Embryonic facial prominence (tissue), 1 donor: ENCODE data around the gene AGAP3.

Source experiments
- DNase-seq: peaks from one replicate; pipeline ENCODE4 v3.0.0-alpha.2; 2016; ENCODE audit errors: extremely low spot score

AGAP3 gene

GRCh38 chr7:151187409-151188251 lies 101.4 kb downstream of the AGAP3 start:
- DNase-seq: no peak

- no peak for DNase-seq
Observed at GRCh38 chr7:151188252-151188542, 101.9 kb downstream of the AGAP3 start.

GRCh38 chr7:151189038-151189437 lies 102.8 kb downstream of the AGAP3 start:
- DNase-seq: no peak

DNA sequence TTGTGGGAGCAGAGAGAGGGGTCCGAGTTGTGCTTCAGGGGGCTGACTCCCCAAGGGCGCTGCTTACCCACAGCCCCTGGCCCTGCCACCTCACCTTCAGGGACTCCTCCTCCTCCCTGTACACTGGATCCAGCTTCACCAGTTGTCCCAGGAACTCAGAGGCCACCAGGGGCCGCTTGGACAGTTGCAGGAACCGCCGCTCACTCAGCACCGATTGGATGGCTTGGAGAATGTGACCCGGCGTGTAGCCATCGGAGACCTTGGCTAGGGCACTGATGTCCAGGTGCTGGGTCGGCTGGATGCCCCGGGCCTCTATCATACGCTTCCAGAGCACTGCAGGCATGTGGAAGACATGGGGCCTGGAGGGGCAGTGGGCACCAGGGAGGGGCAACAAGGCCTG lies 105.3 kb downstream of the AGAP3 start:
- DNase-seq: no peak

DNA sequence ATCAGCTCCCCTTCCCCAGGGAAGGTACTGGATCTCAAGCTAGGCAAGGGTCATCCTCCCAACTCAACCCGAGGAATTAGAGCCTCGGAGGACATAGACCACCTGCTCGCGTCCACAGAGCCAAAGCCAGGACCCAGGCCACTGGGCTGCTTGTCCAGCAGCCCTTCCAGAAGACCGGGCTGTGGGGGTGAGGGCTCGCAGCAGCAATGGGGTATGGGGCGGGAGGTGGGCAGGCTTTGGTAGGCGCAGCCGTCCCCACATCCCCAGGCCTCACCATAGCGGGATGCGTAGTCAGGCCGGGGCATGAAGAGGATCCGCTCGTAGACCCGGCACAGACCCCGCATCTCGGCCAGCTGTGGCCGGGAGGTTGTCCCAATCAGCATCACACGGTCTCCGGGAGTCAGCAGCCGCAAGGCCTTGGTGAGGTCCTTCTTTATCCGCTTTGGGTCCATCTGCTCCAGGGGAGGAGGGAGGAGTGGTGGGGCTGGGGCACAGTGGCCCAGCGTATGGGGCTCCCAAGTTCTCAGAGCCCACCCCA lies 105.8 kb downstream of the AGAP3 start:
- no peak for DNase-seq

- DNase-seq: no peak
Observed at GRCh38 chr7:151193203-151193978, 107.1 kb downstream of the AGAP3 start.
